GM12865 (cell line): ENCODE measurements around the gene HOXB6.
A peak's percentile ranks its signal among the peaks of the same experiment; 100 is the strongest.

ENCODE experiments used
- DNase-seq: peaks from one replicate; pipeline ENCODE4 v3.0.0; 2010; ENCODE audit warnings: low read depth
- H3K4me3 ChIP-seq: 2 replicates; pipeline ENCODE4 v1.5.1; 2011; ENCODE audit warnings: mild to moderate bottlenecking, low read depth, low read length, control low read depth
- TF ChIP-seq, protein P1 (sequence below): IDR thresholded peaks from 2 replicates; pipeline ENCODE4 v1.5.1; 2011; ENCODE audit warnings: low read length, control low read depth, low read depth, inconsistent platforms; ENCODE audit not compliant: insufficient read depth; ENCODE audit errors: missing control alignments

HOXB6 gene

DNA sequence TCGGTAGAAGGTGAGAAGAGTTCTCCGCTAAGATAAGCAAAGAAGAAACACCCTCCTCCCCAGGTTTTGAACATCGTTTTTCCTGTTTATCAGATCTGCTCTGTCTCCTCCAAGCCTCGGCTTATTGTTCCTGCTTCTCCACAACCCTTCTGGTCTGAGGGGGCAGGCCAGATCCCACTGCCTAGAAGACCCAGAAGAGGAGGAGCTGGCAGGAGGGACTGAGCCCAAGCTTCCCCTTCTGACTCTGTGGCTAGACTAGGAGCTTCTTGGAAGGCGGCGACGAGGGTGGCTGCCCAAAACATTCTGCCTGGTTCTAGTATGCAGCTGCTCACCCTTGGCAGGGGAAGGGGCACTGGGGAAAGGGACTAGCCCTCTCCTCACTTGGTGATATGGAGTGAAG lies 6.0 kb downstream of the HOXB6 start:
- H3K4me3 ChIP-seq: no peak overlapping the region
- TF ChIP-seq, protein P1, sequence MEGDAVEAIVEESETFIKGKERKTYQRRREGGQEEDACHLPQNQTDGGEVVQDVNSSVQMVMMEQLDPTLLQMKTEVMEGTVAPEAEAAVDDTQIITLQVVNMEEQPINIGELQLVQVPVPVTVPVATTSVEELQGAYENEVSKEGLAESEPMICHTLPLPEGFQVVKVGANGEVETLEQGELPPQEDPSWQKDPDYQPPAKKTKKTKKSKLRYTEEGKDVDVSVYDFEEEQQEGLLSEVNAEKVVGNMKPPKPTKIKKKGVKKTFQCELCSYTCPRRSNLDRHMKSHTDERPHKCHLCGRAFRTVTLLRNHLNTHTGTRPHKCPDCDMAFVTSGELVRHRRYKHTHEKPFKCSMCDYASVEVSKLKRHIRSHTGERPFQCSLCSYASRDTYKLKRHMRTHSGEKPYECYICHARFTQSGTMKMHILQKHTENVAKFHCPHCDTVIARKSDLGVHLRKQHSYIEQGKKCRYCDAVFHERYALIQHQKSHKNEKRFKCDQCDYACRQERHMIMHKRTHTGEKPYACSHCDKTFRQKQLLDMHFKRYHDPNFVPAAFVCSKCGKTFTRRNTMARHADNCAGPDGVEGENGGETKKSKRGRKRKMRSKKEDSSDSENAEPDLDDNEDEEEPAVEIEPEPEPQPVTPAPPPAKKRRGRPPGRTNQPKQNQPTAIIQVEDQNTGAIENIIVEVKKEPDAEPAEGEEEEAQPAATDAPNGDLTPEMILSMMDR: no peak
- no peak for DNase-seq

DNA sequence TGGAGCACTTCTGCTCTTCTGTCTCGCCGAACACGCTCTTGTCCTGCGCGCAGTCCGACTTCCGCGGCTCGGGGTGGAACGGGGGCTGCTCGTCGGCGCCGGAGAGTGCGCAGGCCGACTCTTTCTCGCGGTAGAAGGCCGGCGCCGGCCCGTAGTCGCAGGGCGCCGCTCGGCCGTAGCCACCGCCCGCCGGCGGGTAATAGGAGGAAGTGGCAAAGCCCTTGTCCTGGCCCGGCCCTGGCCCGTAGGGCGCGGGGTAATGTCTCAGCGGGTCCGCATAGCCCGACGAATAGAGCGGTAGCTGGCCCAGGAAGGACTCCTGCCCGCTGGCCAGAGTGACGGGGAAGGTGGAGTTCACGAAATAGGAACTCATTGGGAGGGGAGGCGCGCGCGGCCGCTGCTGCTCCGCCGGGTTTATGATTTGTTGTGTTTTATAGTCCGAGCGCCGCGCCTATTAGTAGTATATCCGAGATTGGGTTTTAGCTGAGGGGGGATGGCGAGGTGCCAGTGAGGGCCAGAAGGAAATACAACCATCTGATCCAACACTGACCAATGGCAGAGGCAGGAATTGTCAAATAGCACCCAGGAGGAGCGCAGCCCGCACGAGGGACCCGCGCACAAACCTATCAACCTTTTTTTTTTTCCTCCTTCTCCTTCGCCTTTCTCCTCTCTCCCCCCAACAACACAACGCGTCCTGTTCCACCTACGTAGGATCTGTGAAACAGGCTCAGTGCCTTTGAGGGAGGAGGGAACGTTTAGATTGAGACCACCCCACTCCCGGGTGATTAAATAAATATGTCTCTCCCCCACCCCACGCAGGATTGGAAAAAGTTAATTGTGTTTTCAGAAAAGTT lies 6.8 kb downstream of the HOXB6 start:
- no peak overlapping the region for H3K4me3 ChIP-seq
- DNase-seq: peak; percentile 34
- TF ChIP-seq, protein P1: no peak

DNA sequence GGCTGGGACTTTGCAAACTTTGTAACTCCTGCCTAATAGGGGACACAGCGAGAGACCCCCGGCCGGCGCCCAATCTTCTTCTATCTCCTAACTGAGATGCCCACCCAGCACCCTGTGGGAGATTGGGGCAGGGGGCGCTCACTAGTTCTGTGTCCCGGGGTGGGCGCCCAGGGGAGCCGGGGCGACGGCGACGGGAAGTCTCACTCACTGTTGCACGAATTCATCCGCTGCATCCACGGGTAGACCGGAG lies 7.3 kb downstream of the HOXB6 start:
- DNase-seq: no peak
- TF ChIP-seq, protein P1: no peak
- no peak overlapping the region for H3K4me3 ChIP-seq

DNA sequence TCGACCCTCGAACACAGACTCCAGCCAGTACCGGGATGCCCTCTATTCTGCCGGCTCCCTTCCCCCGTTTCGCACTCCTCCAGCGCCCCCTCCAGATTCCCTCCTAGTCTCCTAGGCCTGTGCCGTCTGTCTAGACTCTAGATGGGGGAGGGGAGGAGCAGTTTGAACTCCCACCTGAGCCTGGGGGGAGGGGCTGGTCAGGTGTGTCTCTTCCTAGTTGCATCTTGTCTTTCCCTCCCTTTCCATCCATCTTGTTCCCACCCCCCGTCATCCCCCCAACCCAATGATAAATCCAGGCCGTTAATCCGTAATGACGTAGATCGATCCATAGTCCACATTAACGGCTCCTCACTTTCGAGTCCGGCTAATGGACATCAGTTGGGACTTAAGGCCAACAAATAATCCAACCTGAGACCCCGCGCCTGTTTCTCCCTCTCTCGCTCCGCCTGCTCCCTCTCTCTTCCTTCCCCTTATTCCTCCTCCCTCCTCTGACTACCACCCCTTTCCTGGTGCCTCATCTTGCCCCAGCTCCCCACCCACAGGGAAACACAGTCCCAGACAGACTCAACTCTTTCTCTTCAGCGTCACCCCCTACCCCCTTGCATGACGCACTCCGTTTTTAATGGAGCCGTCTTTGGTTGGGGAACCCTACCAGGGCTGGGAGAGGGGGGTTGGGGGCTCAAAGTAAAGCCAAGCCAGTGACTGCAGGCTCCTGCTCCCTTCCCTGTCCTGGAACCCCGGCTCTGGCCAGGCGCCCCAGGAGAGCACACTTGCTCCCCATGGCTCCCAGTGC lies 7.9 kb downstream of the HOXB6 start:
- no peak overlapping the region for H3K4me3 ChIP-seq
- TF ChIP-seq, protein P1: no peak
- no peak for DNase-seq

DNA sequence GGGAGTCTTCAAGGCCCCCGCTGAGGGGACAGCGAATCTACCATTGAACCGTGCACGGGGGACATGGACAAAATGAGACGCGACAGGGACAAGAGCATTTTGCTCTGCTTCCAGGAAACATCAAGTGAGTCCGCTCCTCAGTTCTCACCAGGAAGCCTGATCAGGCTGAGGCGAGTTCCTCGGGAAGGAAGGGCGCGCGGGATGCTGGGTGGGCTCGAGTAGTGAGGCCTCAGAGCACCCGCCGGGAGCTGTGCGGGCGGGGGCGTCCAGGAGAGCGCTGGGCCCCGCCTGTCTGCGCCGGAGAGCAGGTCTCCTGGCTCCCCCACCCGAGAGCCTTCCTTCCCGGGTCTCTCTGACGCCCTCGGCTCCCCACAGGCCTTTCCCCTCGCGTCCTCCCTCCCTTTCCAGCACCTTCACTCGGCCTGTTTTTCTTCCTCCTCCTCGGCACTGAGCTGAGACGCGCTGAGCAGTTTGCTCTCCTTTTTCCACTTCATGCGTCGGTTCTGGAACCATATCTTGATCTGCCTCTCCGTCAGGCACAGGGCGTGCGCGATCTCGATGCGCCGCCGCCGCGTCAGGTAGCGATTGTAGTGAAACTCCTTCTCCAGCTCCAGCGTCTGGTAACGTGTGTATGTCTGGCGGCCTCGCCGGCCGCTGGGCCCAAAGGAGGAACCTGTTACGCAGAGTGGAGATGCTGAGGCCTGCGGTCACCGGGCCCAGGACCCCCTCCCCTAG lies 8.6 kb downstream of the HOXB6 start:
- TF ChIP-seq, protein P1: no peak
- no peak for DNase-seq
- no peak overlapping the region for H3K4me3 ChIP-seq

DNA sequence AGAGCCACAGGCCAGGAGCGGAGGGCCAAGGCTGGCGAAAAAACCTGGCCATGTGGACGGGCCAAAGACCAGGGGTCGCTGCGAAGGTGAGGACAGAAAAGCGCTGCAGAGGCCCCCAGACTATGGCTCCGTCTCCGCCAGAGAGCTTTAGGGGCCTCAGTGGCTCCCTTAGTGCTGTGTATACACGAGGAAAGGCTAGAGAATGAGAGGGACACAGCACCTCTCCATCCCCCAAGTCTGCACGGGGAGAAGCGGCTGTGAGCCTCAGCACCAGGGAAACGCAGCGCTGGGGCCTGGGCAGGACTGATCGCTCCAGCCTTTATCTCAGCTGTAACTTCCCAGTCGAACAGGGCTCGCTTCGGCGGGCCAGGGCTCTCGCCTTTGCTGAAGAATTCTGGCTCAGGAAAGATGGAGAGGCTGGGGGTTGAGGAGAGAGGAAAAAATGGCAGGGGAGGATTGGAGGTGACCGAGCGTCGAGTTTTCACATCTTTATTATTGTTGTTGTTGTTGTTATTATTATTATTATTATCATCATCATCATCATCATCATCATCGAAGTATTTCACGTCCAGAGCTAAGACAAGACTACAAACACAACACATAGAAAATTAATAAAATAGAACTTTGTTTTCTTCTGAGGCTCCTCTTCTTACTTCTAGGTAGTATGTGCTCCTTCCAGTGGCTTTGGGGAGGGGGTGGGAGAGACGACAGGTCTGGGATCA lies 9.3 kb downstream of the HOXB6 start:
- TF ChIP-seq, protein P1: no peak
- DNase-seq: no peak
- H3K4me3 ChIP-seq: no peak overlapping the region
